Measurements from ENCODE around the gene RPS6KA3.

DNA sequence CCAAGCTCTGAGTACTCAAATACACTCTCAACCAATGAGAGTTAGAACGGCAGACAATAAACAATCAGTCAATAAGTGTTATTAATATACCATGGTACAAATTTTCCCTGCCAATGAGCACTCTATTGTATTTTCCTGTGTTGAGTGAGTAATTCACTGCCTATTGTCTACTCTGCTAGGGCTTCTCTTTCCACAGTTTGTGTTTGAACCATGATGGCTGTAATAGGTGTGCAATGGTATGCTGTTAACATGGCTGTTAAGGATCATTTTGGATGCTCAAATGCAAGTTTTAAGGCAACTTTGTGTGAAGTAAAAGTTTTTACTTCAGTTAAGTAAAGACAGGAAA lies 41.2 kb downstream of the RPS6KA3 start:
- TF ChIP-seq EP300 (IDR thresholded peaks at IDR 0.05) (no peak), CTCF (IDR thresholded peaks at IDR 0.05) (no peak), POLR2A (IDR thresholded peaks at IDR 0.05; ENCODE audit: low read depth) (no peak), POLR2AphosphoS5 (IDR thresholded peaks at IDR 0.05) (no peak)
